Effector memory CD8-positive, alpha-beta T cell (primary cell): ENCODE results near the gene CAGE1.

Source experiments
- ATAC-seq: fragments of 150-1000 bp; cut with Tn5 transposase; replicated peaks from 2 replicates; pipeline ENCODE4 v1.10.0; 2021; ENCODE audit warnings: mild to moderate bottlenecking, moderate library complexity
- DNase-seq, 3 experiments: peaks; one replicate each; pipeline ENCODE4 v3.0.0; 2021
- H3K27ac Mint-ChIP-seq, 2 donors: one replicate each; pipeline ENCODE4 v1.8.0; 2022; ENCODE audit warnings: mild to moderate bottlenecking in 2 of 2, mixed read lengths in 2 of 2, moderate library complexity in 2 of 2
- H3K27me3 Mint-ChIP-seq, 2 donors: one replicate each; pipeline ENCODE4 v1.8.0; 2022; ENCODE audit warnings: mixed read lengths in 2 of 2
- H3K36me3 Mint-ChIP-seq: one replicate; pipeline ENCODE4 v1.8.0; 2022; ENCODE audit warnings: mild to moderate bottlenecking, moderate library complexity, mixed read lengths; ENCODE audit not compliant: insufficient read depth
- H3K4me1 Mint-ChIP-seq, 2 donors: one replicate each; pipeline ENCODE4 v1.8.0; 2022; ENCODE audit warnings: low read depth in 2 of 2, mixed read lengths in 2 of 2
- H3K4me3 Mint-ChIP-seq, 2 donors: one replicate each; pipeline ENCODE4 v1.8.0; 2022; ENCODE audit warnings: mild to moderate bottlenecking in 2 of 2, mixed read lengths in 2 of 2, moderate library complexity in 2 of 2
- H3K9me3 Mint-ChIP-seq, 2 donors: one replicate each; pipeline ENCODE4 v1.8.0; 2022; ENCODE audit warnings: mixed read lengths in 2 of 2
- total RNA-seq, 9 experiments: gene quantifications; one replicate each; lab custom pipeline; 2026; lab: John Stamatoyannopoulos, UW

Gene CAGE1
- total RNA-seq = 0.24 to 5.5 (median 0.67) reads per million in 9 experiments

DNA sequence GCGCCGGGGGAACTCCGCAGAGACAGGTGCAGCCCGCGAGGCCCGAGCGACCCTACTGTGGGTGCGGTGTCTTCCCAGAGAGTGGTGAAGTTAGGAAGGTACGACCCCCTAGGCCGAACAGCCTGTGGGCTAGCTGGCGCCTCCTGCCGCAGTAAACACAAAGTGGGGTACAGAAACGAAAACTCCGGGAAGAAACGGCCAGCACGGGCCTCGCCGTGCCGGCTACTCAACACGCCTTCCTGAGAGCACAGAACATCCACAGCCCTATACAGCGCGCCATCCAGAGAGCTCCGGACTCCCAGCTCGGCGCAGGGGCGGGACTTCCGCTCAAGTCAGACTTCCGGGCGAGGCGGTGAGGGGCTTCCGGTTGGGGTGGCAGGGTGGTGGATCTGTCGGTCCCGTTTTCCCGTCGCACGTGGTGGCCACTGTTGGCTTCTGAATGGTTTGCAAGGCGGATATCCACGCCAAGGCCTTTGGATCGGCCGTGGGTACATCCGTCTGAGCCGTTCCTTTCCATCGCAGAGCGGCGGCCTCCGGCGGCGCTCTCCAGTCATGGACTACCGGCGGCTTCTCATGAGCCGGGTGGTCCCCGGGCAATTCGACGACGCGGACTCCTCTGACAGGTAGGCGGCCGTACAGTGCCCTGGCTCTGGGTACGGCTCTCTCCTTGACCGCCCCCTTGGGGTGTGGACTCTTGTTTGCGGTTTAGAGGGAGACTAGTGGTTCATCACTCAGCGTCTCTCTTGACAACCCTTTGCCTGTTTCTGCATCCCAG lies at the start of gene CAGE1, which contains the start of gene RIOK1:
Gene CAGE1, minus strand, starts transcription at position 292 of the 775 bp plus-strand sequence. CDS start 2,569 bp downstream, outside the sequence.
Gene RIOK1, plus strand, starts transcription at position 358 of the 775 bp plus-strand sequence. Its CDS starts 195 bp downstream, at position 553.
- Mint-ChIP-seq H3K27ac (peak within 1 kb of the TSS; percentile 98 to 99), H3K27me3 (no peaks in the 10 kb centered on the region), H3K36me3 (peaks cover 20% of the 10 kb centered on the region), H3K4me1 (peaks cover 25 to 34% of the 10 kb centered on the region in 2 donors), H3K4me3 (peak within 1 kb of the TSS; percentile 84 to 85), H3K9me3 (no peaks in the 10 kb centered on the region)
- DNase-seq (peak; percentile 92 to 93 (median 93)), ATAC-seq (peak; percentile 88)

GRCh38 chr6:7439228-7439627 lies 49.7 kb upstream of the CAGE1 start:
- Mint-ChIP-seq H3K27me3 (peaks cover 0 to 27% of the 10 kb centered on the region in 2 donors), H3K27ac (no peak overlapping the region), H3K4me3 (no peak overlapping the region), H3K9me3 (peaks cover 0 to 9% of the 10 kb centered on the region in 2 donors), H3K4me1 (peaks cover 0 to 12% of the 10 kb centered on the region in 2 donors), H3K36me3 (no peaks in the 10 kb centered on the region)
- DNase-seq = no peak
- peak; percentile 37 for ATAC-seq

DNA sequence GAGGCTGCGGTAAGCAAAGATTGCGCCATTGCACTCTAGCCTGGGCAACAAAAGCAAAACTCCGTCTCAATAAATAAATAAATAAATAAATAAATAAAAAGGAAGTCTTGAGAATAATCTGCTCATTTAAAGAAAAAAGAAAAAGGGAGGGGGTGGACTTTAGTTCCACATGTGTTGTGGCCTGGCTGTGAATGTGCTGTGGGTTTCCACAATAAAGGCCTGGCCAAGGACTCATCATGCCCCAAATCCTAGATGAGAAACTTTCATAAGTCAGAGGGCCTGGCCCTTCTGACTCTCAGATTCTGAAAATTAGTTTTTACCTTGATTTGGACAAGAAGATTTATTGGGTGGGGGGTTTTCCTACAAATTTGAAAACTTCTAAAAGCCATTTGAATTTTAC lies 48.5 kb upstream of the CAGE1 start:
- Mint-ChIP-seq H3K4me3 (no peak overlapping the region), H3K36me3 (no peaks in the 10 kb centered on the region), H3K4me1 (peaks cover 0 to 12% of the 10 kb centered on the region in 2 donors), H3K9me3 (peaks cover 0 to 9% of the 10 kb centered on the region in 2 donors), H3K27me3 (peaks cover under 1 to 30% of the 10 kb centered on the region in 2 donors), H3K27ac (no peak overlapping the region)
- ATAC-seq = no peak
- DNase-seq = no peak

DNA sequence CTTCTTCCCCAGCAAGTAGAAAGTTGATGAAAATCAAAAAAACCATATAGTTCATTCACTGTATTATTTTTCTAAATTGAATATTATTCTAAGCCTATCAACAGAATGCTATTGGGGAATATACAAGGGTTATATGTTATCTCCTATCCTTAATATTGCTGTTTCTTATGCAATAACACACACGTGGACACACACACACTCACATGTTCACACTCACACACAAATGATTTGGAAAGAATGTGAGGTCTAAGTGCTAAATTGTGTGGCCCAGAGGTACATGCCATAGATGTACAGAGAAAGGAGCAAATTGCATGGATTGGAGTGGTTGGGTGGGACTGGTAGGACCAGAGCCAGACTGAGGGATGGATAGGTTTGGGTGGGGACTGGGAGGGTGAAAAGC lies 45.1 kb upstream of the CAGE1 start:
- H3K27me3 Mint-ChIP-seq = peaks cover 12 to 42% of the 10 kb centered on the region in 2 donors
- peaks cover 0 to 10% of the 10 kb centered on the region in 2 donors for H3K4me1 Mint-ChIP-seq
- no peaks in the 10 kb centered on the region for H3K36me3 Mint-ChIP-seq
- peaks cover 0 to 9% of the 10 kb centered on the region in 2 donors for H3K9me3 Mint-ChIP-seq
- no peak overlapping the region for H3K27ac Mint-ChIP-seq
- DNase-seq (no peak), ATAC-seq (no peak)
- no peak overlapping the region for H3K4me3 Mint-ChIP-seq

DNA sequence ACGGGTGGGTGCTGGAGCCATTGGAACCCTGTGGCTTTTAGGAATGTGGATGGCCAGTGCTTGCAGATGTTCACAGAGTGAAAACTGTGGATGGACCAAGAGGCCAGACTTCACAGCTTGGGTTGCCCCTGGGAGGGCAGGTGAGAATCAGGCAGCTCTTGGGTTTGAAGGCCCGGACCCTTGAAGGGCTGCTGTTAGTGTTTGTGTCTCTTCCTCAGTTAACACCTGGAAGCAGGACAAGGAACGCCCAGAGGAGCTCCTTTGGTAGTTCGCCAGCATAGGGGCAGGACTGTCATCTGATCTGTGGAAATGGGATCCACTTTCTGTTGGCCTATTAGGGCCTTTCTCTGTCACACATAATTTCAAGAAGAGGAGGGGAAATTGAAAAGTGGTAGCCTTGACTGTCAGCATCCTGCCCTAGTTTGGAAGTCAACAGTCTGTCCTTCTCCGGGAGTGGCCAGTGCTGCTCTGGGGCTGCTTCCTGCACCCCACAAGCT lies 43.6 kb upstream of the CAGE1 start:
- Mint-ChIP-seq H3K9me3 (peaks cover 0 to 9% of the 10 kb centered on the region in 2 donors), H3K4me3 (no peak overlapping the region), H3K36me3 (no peaks in the 10 kb centered on the region), H3K27ac (no peak overlapping the region), H3K4me1 (peaks cover 0 to 5% of the 10 kb centered on the region in 2 donors), H3K27me3 (peaks cover 12 to 42% of the 10 kb centered on the region in 2 donors)
- DNase-seq (no peak), ATAC-seq (no peak)

- no peak for DNase-seq
- no peaks in the 10 kb centered on the region for H3K36me3 Mint-ChIP-seq
- ATAC-seq = no peak
- no peak overlapping the region for H3K4me3 Mint-ChIP-seq
- peaks cover 12 to 42% of the 10 kb centered on the region in 2 donors for H3K27me3 Mint-ChIP-seq
- peaks cover 0 to 9% of the 10 kb centered on the region in 2 donors for H3K9me3 Mint-ChIP-seq
- H3K27ac Mint-ChIP-seq = no peak overlapping the region
- peaks cover 0 to 5% of the 10 kb centered on the region in 2 donors for H3K4me1 Mint-ChIP-seq
These were observed 43.0 kb upstream of the CAGE1 start for GRCh38 chr6:7432391-7433120.

DNA sequence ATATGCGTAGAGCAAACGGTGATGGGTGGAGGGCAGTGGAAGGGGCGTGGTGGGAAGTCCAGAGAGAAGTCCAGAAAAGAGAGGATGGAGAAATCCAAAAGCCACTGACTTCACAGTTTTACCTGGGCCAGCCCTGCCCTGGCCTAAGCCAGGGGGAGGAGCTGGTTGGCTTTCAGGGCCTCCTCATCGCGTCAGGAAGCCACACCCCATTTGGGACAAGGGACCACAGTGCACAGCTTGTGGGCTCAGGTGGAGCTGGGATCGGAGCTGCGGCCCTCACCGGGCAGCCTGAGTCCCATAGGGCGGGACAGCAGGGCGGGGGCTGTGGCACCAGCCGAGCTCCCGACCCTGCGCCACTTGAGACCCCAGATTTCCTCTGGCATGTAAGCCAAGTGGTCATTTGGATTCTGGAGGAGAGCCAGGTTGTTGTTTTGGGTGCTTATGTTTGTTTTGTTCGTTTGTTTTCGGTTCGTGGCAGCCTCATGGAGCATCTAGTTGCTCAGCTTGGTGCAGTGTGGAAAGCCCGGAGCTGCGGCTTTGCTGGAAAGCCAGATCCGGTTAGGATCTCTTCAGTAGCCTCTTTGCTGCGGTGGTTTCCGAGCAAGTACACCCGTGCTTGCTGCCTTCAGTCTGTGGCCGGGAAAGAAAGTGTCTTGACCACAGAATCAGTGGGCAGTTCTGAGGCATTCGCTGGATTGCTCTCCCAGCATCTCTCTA lies 42.3 kb upstream of the CAGE1 start:
- H3K9me3 Mint-ChIP-seq = peaks cover 0 to 9% of the 10 kb centered on the region in 2 donors
- no peak overlapping the region for H3K27ac Mint-ChIP-seq
- no peak overlapping the region for H3K4me3 Mint-ChIP-seq
- no peaks in the 10 kb centered on the region for H3K36me3 Mint-ChIP-seq
- peaks cover 0 to 5% of the 10 kb centered on the region in 2 donors for H3K4me1 Mint-ChIP-seq
- ATAC-seq = no peak
- DNase-seq = no peak
- H3K27me3 Mint-ChIP-seq = peaks cover 12 to 42% of the 10 kb centered on the region in 2 donors

DNA sequence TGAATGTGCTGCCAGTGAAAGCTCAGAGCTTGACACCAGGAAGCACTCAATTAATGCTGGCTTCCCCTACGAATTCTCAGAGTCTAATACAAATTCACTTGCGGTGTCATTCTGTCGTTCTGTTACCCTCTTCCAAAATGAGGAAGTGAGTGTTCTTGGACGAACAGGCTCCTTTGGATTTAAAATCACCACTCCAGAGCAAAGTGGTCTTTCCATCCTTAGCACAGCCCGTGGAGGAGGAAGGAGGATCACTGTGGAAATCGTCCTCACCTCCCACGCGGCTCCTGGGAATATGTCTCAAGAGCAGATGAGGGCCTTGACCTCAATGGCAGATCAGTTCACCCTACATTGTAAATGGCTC lies 41.8 kb upstream of the CAGE1 start:
- no peak for ATAC-seq
- DNase-seq = no peak
- Mint-ChIP-seq H3K4me1 (peaks cover 0 to 5% of the 10 kb centered on the region in 2 donors), H3K9me3 (peaks cover 0 to 9% of the 10 kb centered on the region in 2 donors), H3K27me3 (peaks cover 12 to 42% of the 10 kb centered on the region in 2 donors), H3K4me3 (no peak overlapping the region), H3K27ac (no peak overlapping the region), H3K36me3 (no peaks in the 10 kb centered on the region)

GRCh38 chr6:7426447-7427169 lies 37.1 kb upstream of the CAGE1 start:
- DNase-seq = no peak
- H3K27ac Mint-ChIP-seq = no peak overlapping the region
- H3K4me1 Mint-ChIP-seq = peaks cover 0 to 8% of the 10 kb centered on the region in 2 donors
- no peak for ATAC-seq
- H3K36me3 Mint-ChIP-seq = no peaks in the 10 kb centered on the region
- H3K4me3 Mint-ChIP-seq = no peak overlapping the region
- H3K27me3 Mint-ChIP-seq = peaks cover 5 to 7% of the 10 kb centered on the region in 2 donors
- H3K9me3 Mint-ChIP-seq = no peaks in the 10 kb centered on the region

DNA sequence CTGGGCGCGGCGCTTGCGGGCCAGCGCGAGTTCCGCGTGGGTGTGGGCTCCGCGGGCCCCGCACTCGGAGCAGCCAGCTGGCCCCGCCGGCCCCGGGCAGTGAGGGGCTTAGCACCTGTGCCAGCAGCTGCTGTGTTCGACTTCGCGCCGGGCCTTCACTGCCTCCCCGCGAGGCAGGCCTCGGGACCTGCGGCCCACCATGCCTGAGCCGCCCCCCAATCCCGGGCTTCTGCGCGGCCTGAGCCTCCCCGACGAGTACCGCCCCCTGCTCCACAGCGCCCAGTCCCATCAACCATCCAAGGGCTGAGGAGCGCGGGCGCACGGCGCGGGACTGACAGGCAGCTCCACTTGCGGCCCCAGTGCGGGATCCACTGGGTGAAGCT lies 36.3 kb upstream of the CAGE1 start:
- Mint-ChIP-seq H3K36me3 (peaks cover 3% of the 10 kb centered on the region), H3K27ac (no peak overlapping the region), H3K4me1 (peaks cover 0 to 4% of the 10 kb centered on the region in 2 donors), H3K9me3 (no peaks in the 10 kb centered on the region), H3K27me3 (no peaks in the 10 kb centered on the region), H3K4me3 (no peak overlapping the region)
- DNase-seq (no peak), ATAC-seq (no peak)

GRCh38 chr6:7424967-7425807 lies 35.6 kb upstream of the CAGE1 start:
- Mint-ChIP-seq H3K9me3 (no peaks in the 10 kb centered on the region), H3K36me3 (peaks cover 4% of the 10 kb centered on the region), H3K4me3 (no peak overlapping the region), H3K27me3 (no peaks in the 10 kb centered on the region), H3K27ac (no peak overlapping the region), H3K4me1 (peaks cover 0 to 4% of the 10 kb centered on the region in 2 donors)
- no peak for DNase-seq
- no peak for ATAC-seq

DNA sequence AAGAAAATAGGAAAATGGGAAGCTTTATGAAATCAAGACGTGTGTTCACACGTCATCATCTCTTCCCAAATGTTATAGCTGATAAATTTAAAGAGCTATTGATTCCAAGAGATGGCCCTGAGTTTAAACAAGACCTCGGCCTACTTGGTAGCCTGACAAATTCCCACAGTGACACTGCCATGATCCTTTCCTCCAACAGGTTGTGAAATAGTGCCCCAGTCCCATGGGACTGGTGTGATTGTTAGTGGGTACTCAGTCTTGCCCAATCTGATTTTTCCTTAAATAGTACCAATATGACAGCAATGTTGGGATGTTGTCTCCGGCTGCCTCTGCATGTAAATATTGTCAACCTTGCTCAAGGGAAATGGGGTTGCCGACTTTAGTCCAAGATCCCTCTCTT lies 34.5 kb upstream of the CAGE1 start:
- no peak overlapping the region for H3K4me3 Mint-ChIP-seq
- peaks cover 4% of the 10 kb centered on the region for H3K36me3 Mint-ChIP-seq
- no peaks in the 10 kb centered on the region for H3K9me3 Mint-ChIP-seq
- H3K27me3 Mint-ChIP-seq = no peaks in the 10 kb centered on the region
- ATAC-seq (no peak), DNase-seq (no peak)
- no peak overlapping the region for H3K27ac Mint-ChIP-seq
- peaks cover 0 to 4% of the 10 kb centered on the region in 2 donors for H3K4me1 Mint-ChIP-seq
